ENCODE data around the gene DACH1. TPM values are rescaled to one million over a fixed set of nuclear protein-coding genes. Genes with fewer than 3 reads are reported as not detected.

The DACH1 gene
- total RNA-seq, 1 experiment from 2014 or later, result not detected

DNA sequence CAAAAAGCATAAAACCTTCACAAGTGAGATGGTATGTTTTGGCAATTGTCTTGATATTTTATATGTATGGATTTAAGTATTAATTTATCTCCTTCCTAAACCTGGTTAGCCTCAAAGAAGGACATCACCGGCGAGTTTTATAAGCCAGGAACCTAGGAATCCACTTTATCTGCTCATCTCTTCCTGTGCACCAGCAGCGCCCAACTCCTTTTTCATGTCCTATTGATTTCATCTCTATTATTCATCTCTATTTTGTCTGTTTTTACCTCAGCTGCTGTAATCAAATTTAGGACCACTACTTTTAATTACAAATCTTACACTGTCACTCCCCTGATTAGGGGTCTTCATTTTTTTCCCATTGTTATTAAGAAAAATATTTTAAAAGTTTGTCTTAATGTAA lies 286.4 kb downstream of the DACH1 start:
- Histone ChIP-seq H3K4me2 (ENCODE audit: low read length) (no peak overlapping the region), H3K4me1 (ENCODE audit: control insufficient read depth in 1 of 2, insufficient read depth in 2 of 2, low read length in 2 of 2) (peaks cover 0 to 6% of the 10 kb centered on the region in 2 experiments; a peak in 2 of 4 replicates), H3K27ac (ENCODE audit: low read depth, low read length) (no peak overlapping the region), H3K36me3 (ENCODE audit: control insufficient read depth in 1 of 2, insufficient read depth in 2 of 2, low read length in 2 of 2) (no peaks in the 10 kb centered on the region), H4K20me1 (ENCODE audit: insufficient read depth) (no peaks in the 10 kb centered on the region; the same call in 1 of the 2 replicates), H3K9ac (ENCODE audit: low read length) (no peak overlapping the region), H3K9me3 (ENCODE audit: control insufficient read depth in 1 of 2, insufficient read depth in 1 of 2, low read depth in 1 of 2, low read length in 2 of 2) (no peaks in the 10 kb centered on the region), H3K9me2 (ENCODE audit: insufficient read depth) (no peaks in the 10 kb centered on the region), H2AFZ (ENCODE audit: low read depth, low read length, poor library complexity, severe bottlenecking) (no peak overlapping the region), H3K79me2 (ENCODE audit: insufficient read depth, low read length) (no peaks in the 10 kb centered on the region), H3K4me3 (replicated peaks in 1 of 2; ENCODE audit: low read depth in 1 of 2, low read length in 2 of 2) (no peak overlapping the region), H3K27me3 (ENCODE audit: insufficient read depth, low read length) (no peaks in the 10 kb centered on the region)
- ChIA-PET POLR2A (no interaction called here), CTCF (no interaction called here), RAD21 (ENCODE audit: low non-redundant PET in 1 of 2, low total read pairs in 2 of 2, uncharacterized antibody in 2 of 2, unreplicated experiment in 2 of 2) (no interaction called here)
- intact Hi-C loops (cut with micrococcal nuclease), result no loop called here
- no peak for ATAC-seq
- no TSS peak for BruUV-seq (replicated peaks)
- no peak for DNase-seq (ENCODE audit: low read depth, low spot score)
- TF ChIP-seq EZH2phosphoT487 (IDR thresholded peaks at IDR 0.05; ENCODE audit: borderline replicate concordance) (no peak), ZBTB33 (IDR thresholded peaks at IDR 0.05; ENCODE audit: extremely low read depth, insufficient replicate concordance, low read length) (no peak), EZH2 (IDR thresholded peaks at IDR 0.05) (no peak), TCF7L2 (IDR thresholded peaks at IDR 0.05; ENCODE audit: borderline replicate concordance, extremely low read depth, insufficient read depth, insufficient read length) (no peak), FOSL1 (IDR thresholded peaks at IDR 0.05; ENCODE audit: low read depth) (no peak), CEBPB (IDR thresholded peaks at IDR 0.05; ENCODE audit: low read depth) (no peak), MAX (IDR thresholded peaks at IDR 0.05) (no peak)
- TF ChIP-seq, protein P1, sequence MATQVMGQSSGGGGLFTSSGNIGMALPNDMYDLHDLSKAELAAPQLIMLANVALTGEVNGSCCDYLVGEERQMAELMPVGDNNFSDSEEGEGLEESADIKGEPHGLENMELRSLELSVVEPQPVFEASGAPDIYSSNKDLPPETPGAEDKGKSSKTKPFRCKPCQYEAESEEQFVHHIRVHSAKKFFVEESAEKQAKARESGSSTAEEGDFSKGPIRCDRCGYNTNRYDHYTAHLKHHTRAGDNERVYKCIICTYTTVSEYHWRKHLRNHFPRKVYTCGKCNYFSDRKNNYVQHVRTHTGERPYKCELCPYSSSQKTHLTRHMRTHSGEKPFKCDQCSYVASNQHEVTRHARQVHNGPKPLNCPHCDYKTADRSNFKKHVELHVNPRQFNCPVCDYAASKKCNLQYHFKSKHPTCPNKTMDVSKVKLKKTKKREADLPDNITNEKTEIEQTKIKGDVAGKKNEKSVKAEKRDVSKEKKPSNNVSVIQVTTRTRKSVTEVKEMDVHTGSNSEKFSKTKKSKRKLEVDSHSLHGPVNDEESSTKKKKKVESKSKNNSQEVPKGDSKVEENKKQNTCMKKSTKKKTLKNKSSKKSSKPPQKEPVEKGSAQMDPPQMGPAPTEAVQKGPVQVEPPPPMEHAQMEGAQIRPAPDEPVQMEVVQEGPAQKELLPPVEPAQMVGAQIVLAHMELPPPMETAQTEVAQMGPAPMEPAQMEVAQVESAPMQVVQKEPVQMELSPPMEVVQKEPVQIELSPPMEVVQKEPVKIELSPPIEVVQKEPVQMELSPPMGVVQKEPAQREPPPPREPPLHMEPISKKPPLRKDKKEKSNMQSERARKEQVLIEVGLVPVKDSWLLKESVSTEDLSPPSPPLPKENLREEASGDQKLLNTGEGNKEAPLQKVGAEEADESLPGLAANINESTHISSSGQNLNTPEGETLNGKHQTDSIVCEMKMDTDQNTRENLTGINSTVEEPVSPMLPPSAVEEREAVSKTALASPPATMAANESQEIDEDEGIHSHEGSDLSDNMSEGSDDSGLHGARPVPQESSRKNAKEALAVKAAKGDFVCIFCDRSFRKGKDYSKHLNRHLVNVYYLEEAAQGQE (IDR thresholded peaks at IDR 0.05; ENCODE audit: low read depth), result no peak

All from HCT116 (cell line).